GM21576 (cell line): ENCODE data around the gene CBFA2T3.

ENCODE experiments used
- ATAC-seq: cut with Tn5 transposase; IDR thresholded peaks from one replicate; pipeline ENCODE4 v1.9.1; 2021; ENCODE audit warnings: mild to moderate bottlenecking, moderate library complexity; ENCODE audit not compliant: unreplicated experiment

CBFA2T3 gene

DNA sequence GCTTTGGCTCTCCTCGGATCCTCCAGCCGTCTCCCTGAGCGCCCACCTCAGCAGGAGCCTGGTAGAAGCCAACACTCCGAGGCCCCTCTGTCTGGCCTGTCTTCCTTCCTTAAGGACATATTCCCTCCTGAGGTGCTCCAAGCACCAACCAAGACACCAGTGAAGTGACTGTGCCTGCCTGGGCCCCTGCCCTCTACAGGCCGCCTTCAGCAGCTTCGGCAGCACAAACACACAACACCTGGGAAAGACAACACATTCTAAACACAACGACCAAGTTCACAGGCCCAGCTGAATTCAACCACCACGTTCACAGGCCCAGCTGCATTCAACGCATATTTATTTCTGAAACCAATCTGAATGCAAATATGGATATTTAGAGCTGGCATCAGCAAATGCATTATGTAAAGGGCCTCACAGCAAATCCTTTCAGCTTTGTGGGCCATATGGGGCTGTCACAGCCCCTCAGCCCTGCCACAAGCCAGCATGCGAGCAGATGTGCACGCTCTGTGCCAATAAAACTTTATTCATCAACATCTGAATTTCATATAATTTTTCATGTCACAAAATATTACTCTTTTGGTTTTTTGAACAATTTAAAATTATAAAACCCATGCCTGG, 132.5 kb downstream of the CBFA2T3 start:
- no peak for ATAC-seq

DNA sequence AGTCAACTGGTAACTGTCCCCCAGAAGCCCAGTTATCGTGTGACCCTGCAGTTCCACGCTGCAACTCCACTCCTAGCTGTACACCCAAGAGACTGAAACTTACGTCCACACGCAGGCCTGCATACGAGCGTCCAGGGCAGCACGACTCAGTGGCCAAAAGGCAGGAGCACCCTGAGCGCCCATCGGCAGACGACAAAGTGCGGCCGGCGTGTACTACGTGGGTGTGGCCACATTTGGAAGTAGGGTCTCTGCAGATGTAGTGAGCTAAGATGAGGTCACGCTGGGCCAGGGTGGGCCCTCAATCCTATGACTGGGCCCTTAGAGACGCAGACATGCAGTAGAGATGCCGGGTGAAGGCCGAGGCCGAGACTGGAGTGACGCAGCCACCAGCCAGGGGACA, 133.8 kb downstream of the CBFA2T3 start:
- ATAC-seq = no peak

- ATAC-seq = no peak
These were observed 134.2 kb downstream of the CBFA2T3 start for GRCh38 chr16:88842806-88843205.

DNA sequence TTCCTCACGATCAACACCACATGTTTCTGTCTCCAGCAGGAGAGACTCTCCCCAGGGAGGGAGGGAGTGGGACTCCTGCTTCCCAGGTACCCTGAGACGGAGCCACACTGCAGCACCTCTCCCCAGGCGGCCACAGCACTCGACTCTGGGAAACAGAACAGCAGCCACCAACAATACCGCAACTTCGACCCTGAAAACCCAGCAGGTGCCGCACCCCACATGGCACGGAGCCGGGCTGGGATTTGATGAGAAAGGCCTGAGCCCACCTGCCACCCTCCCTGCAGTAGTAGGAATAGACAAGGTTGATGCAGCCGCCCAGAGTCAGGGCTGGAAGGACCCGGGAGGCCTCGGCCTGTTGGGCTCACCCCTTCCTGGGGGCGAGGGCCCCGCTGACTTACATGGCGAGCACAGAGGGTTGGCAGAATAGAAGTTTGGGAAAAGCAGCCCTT, 134.7 kb downstream of the CBFA2T3 start:
- ATAC-seq = no peak

DNA sequence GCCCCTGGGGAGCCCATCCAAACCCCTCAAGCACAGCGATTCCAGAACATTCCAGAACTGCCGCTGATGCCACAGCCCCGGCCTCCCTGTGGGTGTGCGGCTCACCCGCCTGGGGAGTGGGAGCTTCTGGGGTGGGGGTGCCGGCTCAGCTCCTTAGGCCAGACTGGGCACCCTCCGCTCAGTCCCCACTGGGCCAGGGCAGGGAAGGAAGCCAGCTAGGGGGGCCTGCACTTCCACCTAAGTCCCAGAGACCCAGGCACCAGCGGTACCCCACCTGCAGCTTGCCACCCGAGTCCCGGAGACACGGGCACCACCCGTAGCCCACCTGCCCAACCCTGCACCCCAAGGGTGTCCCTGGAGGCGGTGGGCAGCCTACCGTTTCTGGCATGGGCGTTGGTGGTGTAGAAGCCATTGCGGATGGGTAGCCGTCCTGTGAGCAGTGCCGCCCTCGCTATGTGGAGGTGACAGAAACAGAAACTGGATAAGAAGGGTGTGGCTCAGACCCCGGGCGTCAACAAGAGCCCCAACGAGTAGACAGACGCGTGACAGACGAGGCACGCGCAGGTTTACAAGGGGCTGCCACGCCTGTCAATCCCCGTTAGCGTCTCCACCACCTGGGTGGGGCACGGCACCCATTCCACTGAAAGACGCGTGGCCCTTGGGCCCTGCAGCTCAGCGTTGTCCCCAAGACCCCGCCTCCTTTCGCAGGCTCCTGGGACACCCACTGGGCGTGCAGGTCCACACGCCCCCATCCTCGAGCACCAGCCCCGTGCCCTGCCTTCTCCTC, 135.3 kb downstream of the CBFA2T3 start:
- ATAC-seq = no peak

DNA sequence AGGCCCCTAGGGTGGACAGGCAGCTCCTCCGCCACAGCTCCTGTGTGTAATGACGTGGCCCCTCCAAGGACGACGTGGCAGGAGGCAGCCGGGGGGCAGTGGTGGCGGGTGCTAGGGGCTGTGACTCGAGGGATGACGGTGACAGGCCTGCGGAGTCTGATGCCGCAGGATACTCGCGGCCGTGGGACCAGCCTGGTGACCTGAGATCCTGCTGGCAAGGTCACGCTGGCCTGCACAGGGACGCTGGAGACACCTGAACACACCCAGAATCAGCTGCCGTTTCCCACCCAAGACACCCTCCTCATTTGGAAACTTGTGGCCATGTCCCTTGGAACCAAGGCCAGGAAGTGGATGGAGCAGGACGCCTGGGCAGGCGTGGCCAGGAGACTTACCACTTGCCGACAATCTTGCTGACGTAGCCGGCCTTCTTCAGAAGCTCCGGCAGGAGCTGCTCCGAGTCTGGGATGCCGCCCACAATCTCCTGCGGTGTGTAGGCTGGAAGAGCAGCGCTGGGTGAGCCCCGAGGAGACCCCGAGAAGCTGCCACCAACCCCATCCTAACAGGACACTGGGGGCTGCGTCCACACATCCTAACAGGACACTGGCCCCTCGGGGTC, 136.3 kb downstream of the CBFA2T3 start:
- no peak for ATAC-seq

- ATAC-seq = no peak
These were observed 137.0 kb downstream of the CBFA2T3 start for GRCh38 chr16:88839745-88840599.

DNA sequence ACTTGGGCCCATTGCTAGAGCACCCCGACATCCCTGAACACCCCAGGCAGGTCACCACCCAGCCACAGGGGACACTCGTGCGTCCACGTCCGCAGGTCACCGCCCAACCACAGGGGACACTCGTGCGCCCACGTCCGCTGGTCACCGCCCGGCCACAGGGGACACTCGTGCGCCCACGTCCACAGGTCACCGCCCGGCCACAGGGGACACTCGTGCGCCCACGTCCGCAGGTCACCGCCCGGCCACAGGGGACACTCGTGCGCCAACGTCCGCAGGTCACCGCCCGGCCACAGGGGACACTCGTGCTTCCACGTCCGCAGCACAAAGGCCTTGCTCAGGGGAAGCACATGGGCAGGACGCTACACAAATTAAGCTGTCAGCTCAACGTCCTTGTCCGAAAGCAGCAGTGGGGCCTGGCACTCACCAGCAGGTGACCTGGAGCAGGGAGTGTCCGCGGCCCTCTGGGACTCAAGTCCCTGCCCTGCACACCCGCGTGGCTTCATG, 137.9 kb downstream of the CBFA2T3 start:
- no peak for ATAC-seq

- no peak for ATAC-seq
These were observed 138.4 kb downstream of the CBFA2T3 start for GRCh38 chr16:88838566-88838965.

DNA sequence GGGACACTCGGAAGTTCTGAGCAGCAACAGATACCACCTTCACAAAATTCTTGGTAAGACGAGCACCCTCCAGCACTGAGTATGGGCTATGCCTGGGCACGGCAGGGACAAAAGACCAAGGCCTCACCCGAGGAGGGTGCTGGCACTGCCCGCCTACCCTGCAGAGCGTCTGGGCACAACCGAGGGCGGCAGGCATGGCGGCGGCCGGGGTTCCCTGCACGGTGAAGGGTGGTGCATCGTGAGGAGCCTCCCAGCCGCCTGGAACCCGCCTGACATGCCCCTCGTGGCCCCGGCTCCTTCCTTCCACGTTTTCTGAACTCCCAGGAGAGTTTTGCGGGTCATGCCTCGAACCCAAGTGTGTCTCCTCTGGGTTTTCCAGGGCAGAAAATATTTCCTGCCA, 139.2 kb downstream of the CBFA2T3 start:
- ATAC-seq = no peak

- no peak for ATAC-seq
These were observed 140.2 kb downstream of the CBFA2T3 start for GRCh38 chr16:88836791-88837190.

GRCh38 chr16:88835818-88836217, 141.2 kb downstream of the CBFA2T3 start:
- ATAC-seq = no peak

DNA sequence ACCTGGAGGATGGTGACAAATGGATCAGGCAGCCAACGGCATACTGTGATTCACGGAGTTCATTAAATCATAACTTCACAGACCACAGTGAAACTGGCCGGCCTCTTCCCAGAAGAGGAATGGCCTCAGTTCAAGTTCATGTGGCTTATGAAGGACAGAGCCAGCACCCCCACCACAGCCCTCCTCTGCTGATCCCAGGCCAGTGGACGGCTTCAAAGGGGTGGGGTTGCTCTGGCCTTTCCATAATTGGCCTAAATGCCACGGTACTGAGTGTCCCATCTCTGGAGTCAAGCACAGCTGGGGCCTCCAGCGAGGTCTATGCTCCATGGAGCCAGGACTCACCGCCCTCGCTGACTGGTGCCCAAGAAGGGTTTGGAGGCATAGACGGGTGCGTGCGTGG, 141.6 kb downstream of the CBFA2T3 start:
- no peak for ATAC-seq

DNA sequence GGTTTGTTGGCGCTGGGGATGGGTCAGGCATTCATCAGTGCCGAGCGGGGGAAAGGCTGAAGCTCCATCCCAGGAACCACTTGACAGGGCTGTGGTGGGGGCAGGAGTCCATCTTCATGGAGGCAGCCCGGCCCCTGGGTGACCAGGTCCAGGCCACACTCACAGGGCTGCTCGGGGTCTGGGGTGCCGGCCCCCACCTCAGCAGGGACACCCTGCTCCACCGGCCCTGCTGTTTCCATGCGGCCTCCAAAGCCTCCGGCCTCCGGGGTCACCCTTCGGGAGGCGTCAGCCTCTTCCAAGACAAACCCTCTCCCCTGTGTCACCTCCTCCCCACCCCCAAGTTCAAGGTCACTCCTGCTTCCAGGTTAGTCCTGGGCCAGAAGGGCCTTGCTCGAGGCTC, 142.3 kb downstream of the CBFA2T3 start:
- ATAC-seq = no peak

- no peak for ATAC-seq
These were observed 143.9 kb downstream of the CBFA2T3 start for GRCh38 chr16:88833086-88833485.

GRCh38 chr16:88831838-88832237, 145.2 kb downstream of the CBFA2T3 start:
- no peak for ATAC-seq

GRCh38 chr16:88830783-88831182, 146.2 kb downstream of the CBFA2T3 start:
- no peak for ATAC-seq

- no peak for ATAC-seq
These were observed 146.7 kb downstream of the CBFA2T3 start for GRCh38 chr16:88830258-88830657.

- no peak for ATAC-seq
These were observed 148.3 kb downstream of the CBFA2T3 start for GRCh38 chr16:88828711-88829110.

- ATAC-seq = no peak
These were observed 149.3 kb downstream of the CBFA2T3 start for GRCh38 chr16:88827727-88828126.
